GM19455 (cell line): Measurements from ENCODE around the gene OR2W1.

Experiments
- ATAC-seq: cut with Tn5 transposase; IDR thresholded peaks from one replicate; pipeline ENCODE4 v1.9.1; 2021; ENCODE audit not compliant: unreplicated experiment

Gene OR2W1

DNA sequence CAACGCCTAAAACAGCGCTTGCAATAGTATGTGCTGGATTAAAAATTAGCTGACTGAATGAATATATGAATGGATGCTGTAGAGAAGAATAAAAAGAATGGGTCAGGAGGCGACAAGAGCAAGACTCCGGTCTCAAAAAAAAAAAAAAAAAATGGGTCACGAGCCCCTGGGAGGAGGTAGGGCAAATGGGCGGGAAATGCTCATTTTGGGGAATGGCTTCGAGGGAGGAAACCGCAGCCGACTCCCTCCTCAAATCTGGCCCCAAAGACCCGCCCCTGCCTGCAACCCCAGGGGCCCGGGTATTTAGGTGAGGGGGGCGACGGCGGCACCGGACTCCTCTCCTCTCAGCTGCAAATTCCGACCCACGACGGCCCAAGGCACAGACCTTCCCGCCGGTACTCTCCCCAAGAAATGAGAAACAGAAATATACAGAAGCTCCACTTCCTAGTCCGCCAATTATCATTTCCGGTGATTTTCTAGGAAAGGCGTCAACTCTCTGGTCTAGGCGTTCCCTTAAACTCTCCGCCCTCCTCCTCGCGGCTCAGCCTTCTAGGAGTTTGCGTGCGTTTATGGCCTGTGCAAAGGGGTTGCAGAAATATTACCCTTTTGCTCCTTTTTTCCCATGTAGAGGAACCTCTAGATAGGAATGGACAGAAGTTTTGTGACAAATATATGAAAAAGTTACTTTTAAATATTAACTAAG lies 39.6 kb downstream of the OR2W1 start, which contains the start of gene ZNF311:
ZNF311 (minus strand) TSS at position 133 of the 703 bp plus-strand sequence. CDS start 1,361 bp downstream, outside the sequence.
- no peak for ATAC-seq

DNA sequence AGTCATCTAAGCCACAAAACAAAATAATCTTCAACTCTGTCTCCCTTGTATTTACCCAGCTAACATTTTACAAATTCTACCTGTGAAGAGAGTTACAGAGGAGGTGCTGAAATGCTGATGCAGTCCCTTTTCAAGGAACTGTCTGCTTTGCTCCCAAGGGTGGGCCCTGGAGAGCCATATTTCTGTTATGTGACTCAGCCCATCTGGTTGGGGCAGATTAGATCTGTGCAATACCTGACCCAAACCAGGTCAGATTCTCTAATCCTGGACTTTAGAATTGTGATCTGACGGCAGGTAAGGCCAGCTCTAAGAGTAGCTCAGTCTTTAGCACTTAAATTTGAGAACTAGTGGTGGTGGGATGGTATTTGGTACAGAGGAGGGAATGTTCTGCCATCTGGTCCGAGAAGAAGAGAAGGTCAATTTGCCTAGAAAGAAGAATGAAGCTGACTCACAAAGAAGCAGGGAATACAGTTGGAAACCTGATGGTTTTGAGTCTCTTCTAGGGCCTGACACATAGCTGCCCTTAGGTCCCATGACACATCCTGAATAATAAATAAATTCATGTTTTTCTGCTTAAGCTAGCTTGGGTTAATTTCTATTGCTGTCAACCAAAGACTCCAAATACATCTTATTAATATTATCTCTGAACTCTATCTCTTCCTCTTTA lies 48.0 kb downstream of the OR2W1 start:
- no peak for ATAC-seq

DNA sequence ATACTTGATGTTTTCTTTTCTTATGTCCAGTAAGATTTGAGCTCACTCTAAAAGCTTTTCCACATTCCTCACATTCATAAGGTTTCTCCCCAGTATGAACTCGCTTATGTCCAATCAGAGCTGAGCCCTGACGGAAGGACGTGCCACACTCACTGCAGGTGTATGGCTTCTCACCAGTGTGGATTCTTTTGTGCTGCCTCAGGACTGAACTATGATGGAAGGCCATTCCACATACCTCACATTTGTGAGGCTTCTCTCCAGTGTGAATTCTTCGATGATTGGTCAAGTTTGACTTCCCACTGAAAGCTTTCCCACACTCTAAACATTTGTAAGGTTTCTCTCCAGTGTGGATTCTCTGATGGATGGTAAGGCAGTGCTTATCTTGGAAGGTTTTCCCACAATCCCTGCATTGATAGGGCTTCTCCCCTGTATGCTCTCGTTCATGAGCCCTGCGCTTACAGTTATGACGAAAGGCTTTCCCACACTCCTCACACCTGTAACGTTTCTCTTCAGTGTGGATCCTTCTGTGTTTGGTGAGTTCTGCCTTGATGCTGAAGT lies 49.8 kb downstream of the OR2W1 start:
- ATAC-seq = no peak
